Stimulated activated CD8-positive, alpha-beta memory T cell treated with anti-CD3 and anti-CD28 coated beads, Interleukin-15, amount 100 ng/mL, for 1 hour (primary cell): Measurements from ENCODE around the gene TMEM231.
"Not testable (repeated sequence)": the region's sequence is repeated elsewhere in the genome, so short reads cannot be mapped to it uniquely, and the experiment has no call there.

ENCODE experiments used
- DNase-seq: peaks from one replicate; pipeline ENCODE4 v3.0.0-alpha.2; 2020; ENCODE audit warnings: low read depth

TMEM231 gene

GRCh38 chr16:75532142-75532765 is 23.8 kb downstream of the TMEM231 start:
- DNase-seq = no peak

- no peak for DNase-seq
These were observed 26.1 kb downstream of the TMEM231 start for GRCh38 chr16:75529959-75530358.

GRCh38 chr16:75529056-75529905 is 26.8 kb downstream of the TMEM231 start:
- no peak for DNase-seq

- DNase-seq = no peak
These were observed 28.2 kb downstream of the TMEM231 start for GRCh38 chr16:75527825-75528299.

GRCh38 chr16:75526032-75526790 is 29.8 kb downstream of the TMEM231 start:
- DNase-seq = no peak

GRCh38 chr16:75519175-75519574 is 36.9 kb downstream of the TMEM231 start:
- no peak for DNase-seq

GRCh38 chr16:75516189-75516966 is 39.7 kb downstream of the TMEM231 start:
- not testable (repeated sequence) for DNase-seq

GRCh38 chr16:75514296-75514695 is 41.8 kb downstream of the TMEM231 start:
- DNase-seq = no peak

GRCh38 chr16:75506574-75506973 is 49.5 kb downstream of the TMEM231 start:
- no peak for DNase-seq

- DNase-seq = no peak
These were observed 49.9 kb downstream of the TMEM231 start for GRCh38 chr16:75506107-75506506.

- no peak for DNase-seq
These were observed 52.3 kb downstream of the TMEM231 start for GRCh38 chr16:75503801-75504200.

- no peak for DNase-seq
These were observed 53.0 kb downstream of the TMEM231 start for GRCh38 chr16:75502916-75503605.

GRCh38 chr16:75501820-75502219 is 54.2 kb downstream of the TMEM231 start:
- DNase-seq = not testable (repeated sequence)

- DNase-seq = no peak
These were observed 54.7 kb downstream of the TMEM231 start for GRCh38 chr16:75501359-75501758.

- not testable (repeated sequence) for DNase-seq
These were observed 57.3 kb downstream of the TMEM231 start for GRCh38 chr16:75498605-75499322.

- no peak for DNase-seq
These were observed 58.5 kb downstream of the TMEM231 start for GRCh38 chr16:75497558-75497957.

GRCh38 chr16:75495076-75495674 is 60.9 kb downstream of the TMEM231 start, which contains the start of gene CHST6:
CHST6 (minus strand) TSS chr16:75495441; CDS start chr16:75479828, 15,613 bp downstream.
- DNase-seq = no peak

- DNase-seq = no peak
These were observed 61.4 kb downstream of the TMEM231 start for GRCh38 chr16:75494661-75495075.

GRCh38 chr16:75494184-75494583 is 61.9 kb downstream of the TMEM231 start:
- DNase-seq = no peak

GRCh38 chr16:75491876-75492275 is 64.2 kb downstream of the TMEM231 start:
- no peak for DNase-seq
